RWPE2 (cell line): Measurements from ENCODE around the gene TBC1D24.

Experiments
- ATAC-seq: fragments of 200-7000 bp; cut with Tn5 transposase; 3 replicates; pipeline ENCODE4 v1.9.1; 2021; ENCODE audit warnings: low read depth
- DNase-seq: peaks from one replicate; pipeline ENCODE4 v3.0.0-alpha.2; 2020; ENCODE audit warnings: low spot score
- H3K27ac ChIP-seq: fragments of 450-650 bp; 2 replicates; pipeline ENCODE4 v1.5.1; 2017; ENCODE audit warnings: mild to moderate bottlenecking; ENCODE audit not compliant: poor library complexity, severe bottlenecking
- H3K27me3 ChIP-seq: fragments of 250-450 bp; sonication (Bioruptor Pico); 2 replicates; pipeline ENCODE4 v1.5.1; 2021; ENCODE audit warnings: mild to moderate bottlenecking, moderate library complexity; ENCODE audit not compliant: insufficient read depth, poor library complexity, severe bottlenecking
- H3K36me3 ChIP-seq: fragments of 250-450 bp; sonication (Bioruptor Pico); 2 replicates; pipeline ENCODE4 v1.5.1; 2020; ENCODE audit warnings: low read depth, mild to moderate bottlenecking, moderate library complexity
- H3K4me1 ChIP-seq: fragments of 250-450 bp; sonication (Bioruptor Pico); 2 replicates; pipeline ENCODE4 v1.5.1; 2021; ENCODE audit warnings: mild to moderate bottlenecking, moderate library complexity; ENCODE audit not compliant: insufficient read depth, poor library complexity, severe bottlenecking
- H3K4me3 ChIP-seq: fragments of 250-450 bp; sonication (Bioruptor Pico); 2 replicates; pipeline ENCODE4 v1.5.1; 2021; ENCODE audit warnings: mild to moderate bottlenecking, moderate library complexity; ENCODE audit not compliant: severe bottlenecking
- H3K9me3 ChIP-seq: fragments of 250-450 bp; sonication (Bioruptor Pico); 2 replicates; pipeline ENCODE4 v1.5.1; 2021; ENCODE audit warnings: mild to moderate bottlenecking, moderate library complexity; ENCODE audit not compliant: severe bottlenecking
- TF ChIP-seq, protein P1 (sequence below): fragments of 450-650 bp; IDR thresholded peaks from one replicate; pipeline ENCODE4 v1.5.1; 2017; ENCODE audit warnings: mild to moderate bottlenecking, moderate library complexity; ENCODE audit not compliant: poor library complexity, severe bottlenecking

TBC1D24 gene

DNA sequence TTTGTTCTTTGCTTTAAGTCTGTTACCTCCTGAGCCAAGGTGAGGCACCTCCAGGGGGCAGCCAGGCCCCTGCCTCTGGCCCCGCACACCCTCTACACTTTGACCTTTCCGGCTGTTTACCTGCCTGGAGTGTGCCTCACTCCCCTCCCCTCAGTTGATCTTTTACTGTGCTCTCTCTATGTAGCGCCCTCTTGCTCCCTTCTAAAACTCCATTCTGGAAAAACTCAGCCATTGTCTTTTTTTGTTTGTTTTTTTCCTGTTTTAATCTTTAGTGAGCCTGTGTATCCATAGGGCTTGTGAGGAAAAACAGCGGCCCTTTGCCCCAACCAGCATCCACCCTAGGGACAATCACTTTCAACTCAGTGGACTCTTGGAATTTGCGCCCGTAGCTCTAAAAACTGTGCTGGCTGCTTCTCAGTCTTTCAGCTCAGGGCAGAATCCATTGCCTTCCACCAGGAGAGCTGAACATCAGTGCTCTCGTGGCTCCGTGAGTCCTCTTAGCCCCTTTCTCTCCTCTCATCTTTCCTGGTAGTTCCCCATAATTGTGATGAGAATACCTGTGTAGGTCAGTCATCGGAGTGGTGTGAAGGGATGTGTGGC lies 49.5 kb downstream of the TBC1D24 start:
- DNase-seq (no peak), ATAC-seq (no peak)
- Histone ChIP-seq H3K27me3 (no peaks in the 10 kb centered on the region), H3K4me3 (no peak overlapping the region), H3K4me1 (no peaks in the 10 kb centered on the region), H3K27ac (no peak overlapping the region), H3K9me3 (no peaks in the 10 kb centered on the region), H3K36me3 (peaks cover 28% of the 10 kb centered on the region)
- TF ChIP-seq, protein P1, sequence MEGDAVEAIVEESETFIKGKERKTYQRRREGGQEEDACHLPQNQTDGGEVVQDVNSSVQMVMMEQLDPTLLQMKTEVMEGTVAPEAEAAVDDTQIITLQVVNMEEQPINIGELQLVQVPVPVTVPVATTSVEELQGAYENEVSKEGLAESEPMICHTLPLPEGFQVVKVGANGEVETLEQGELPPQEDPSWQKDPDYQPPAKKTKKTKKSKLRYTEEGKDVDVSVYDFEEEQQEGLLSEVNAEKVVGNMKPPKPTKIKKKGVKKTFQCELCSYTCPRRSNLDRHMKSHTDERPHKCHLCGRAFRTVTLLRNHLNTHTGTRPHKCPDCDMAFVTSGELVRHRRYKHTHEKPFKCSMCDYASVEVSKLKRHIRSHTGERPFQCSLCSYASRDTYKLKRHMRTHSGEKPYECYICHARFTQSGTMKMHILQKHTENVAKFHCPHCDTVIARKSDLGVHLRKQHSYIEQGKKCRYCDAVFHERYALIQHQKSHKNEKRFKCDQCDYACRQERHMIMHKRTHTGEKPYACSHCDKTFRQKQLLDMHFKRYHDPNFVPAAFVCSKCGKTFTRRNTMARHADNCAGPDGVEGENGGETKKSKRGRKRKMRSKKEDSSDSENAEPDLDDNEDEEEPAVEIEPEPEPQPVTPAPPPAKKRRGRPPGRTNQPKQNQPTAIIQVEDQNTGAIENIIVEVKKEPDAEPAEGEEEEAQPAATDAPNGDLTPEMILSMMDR = no peak

DNA sequence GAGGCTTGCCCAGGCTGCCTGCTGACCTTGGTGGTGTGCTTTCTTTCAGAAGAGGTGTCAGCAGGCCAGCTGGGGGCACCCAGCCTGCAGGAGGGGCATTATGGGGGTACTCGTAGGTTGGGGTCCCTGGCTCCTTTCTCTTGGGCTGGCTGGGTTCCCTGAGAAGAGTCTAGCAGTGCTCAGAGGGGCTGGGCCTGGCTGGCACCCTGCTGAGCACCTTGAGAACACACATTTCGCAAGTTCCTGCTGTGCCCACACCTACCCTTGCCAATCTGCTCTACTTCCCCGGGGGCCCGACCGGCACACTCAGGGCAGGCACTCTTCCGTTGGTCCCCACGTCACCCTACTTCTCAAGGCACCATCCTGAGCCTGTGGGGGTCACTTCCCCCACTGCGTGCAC lies 51.2 kb downstream of the TBC1D24 start:
- H3K36me3 ChIP-seq = peaks cover 24% of the 10 kb centered on the region

DNA sequence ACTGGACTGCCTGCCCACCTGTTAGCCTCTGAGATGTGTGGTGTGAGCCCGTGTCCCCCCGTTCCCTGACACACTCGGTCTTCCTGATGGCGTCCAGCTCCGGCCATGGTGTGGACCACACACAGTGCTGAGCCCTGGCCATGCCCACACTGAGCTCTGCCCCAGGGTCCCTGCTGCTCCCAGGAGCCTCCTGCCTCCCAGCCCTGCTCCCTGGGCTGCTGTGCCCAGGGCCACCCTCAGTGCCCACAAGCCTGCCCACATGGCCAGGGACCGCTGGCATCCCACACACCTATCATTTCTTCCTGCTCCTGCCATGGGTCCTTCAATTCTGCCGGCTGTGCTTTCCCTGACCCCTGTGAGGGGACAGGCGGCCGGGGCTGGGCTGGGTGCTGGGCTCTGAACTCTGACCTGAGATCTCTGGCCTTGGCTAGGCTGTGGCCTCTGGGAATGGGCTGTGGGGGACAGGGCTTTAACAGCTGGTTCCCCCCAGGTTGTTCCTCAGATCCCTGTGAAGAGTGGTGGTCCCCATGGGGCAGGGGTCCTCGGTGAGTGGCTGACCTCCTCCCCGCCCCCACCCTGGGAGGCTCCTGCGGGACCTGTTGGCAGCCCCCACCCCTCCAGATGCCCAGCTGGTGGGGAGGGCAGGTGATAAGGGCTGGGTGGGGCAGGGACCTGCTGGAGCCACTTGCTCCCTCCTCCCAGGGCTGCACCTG lies 52.3 kb downstream of the TBC1D24 start:
- Histone ChIP-seq H3K36me3 (peaks cover 20% of the 10 kb centered on the region), H3K27ac (no peak overlapping the region), H3K4me1 (no peaks in the 10 kb centered on the region), H3K9me3 (no peaks in the 10 kb centered on the region), H3K27me3 (no peaks in the 10 kb centered on the region), H3K4me3 (no peak overlapping the region)
- TF ChIP-seq, protein P1 = no peak
- peak; percentile 54 for DNase-seq
- ATAC-seq = no peak

More for the DNA sequence above, 51.2 kb downstream of the TBC1D24 start:
- H3K27me3 ChIP-seq = no peaks in the 10 kb centered on the region
- TF ChIP-seq, protein P1 = no peak
- no peak overlapping the region for H3K27ac ChIP-seq
- DNase-seq = no peak
- H3K9me3 ChIP-seq = no peaks in the 10 kb centered on the region
- H3K4me1 ChIP-seq = no peaks in the 10 kb centered on the region
- no peak for ATAC-seq
- H3K4me3 ChIP-seq = no peak overlapping the region

DNA sequence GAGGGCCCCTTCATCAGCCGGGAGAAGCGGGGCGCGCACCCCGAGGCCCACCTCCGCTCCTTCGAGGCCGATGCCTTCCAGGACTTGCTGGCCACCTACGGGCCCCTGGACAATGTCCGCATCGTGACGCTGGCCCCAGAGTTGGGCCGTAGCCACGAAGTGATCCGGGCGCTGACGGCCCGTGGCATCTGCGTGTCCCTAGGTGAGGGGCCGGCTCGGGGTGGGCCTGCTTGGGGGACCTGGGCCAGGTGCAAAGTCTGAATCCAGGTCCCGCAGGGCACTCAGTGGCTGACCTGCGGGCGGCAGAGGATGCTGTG lies 52.8 kb downstream of the TBC1D24 start:
- DNase-seq (peak; percentile 65), ATAC-seq (no peak)
- TF ChIP-seq, protein P1 = no peak
- Histone ChIP-seq H3K27ac (no peak overlapping the region), H3K9me3 (no peaks in the 10 kb centered on the region), H3K4me3 (no peak overlapping the region), H3K36me3 (peaks cover 18% of the 10 kb centered on the region), H3K27me3 (no peaks in the 10 kb centered on the region), H3K4me1 (no peaks in the 10 kb centered on the region)
